HepG2 (cell line): ENCODE results near the gene TMEM139. TPM values are rescaled to one million over a fixed set of nuclear protein-coding genes. Genes with fewer than 3 reads are reported as not detected.

Experiments
- KLF9 ChIP-seq: IDR thresholded peaks from 2 replicates; pipeline ENCODE4 v1.6.1; 2016; ENCODE audit warnings: low read depth
- SIX1 ChIP-seq: sonication (generic); formaldehyde crosslinking; IDR thresholded peaks from 2 replicates; pipeline ENCODE4 v1.4.0; 2020; ENCODE audit warnings: missing genetic modification reagents, borderline replicate concordance
- ZNF232 ChIP-seq: sonication (generic); formaldehyde crosslinking; IDR thresholded peaks from 2 replicates; pipeline ENCODE4 v1.4.0; 2020; ENCODE audit warnings: missing genetic modification reagents, borderline replicate concordance
- ZNF703 ChIP-seq: sonication (generic); formaldehyde crosslinking; IDR thresholded peaks from 2 replicates; pipeline ENCODE4 v1.5.1; 2020; ENCODE audit warnings: missing genetic modification reagents, mild to moderate bottlenecking, moderate library complexity, borderline replicate concordance
- ZNF713 ChIP-seq: sonication (generic); formaldehyde crosslinking; IDR thresholded peaks from 2 replicates; pipeline ENCODE4 v1.4.0; 2020; ENCODE audit warnings: mild to moderate bottlenecking, missing genetic modification reagents
- polyA plus RNA-seq, 8 experiments: library from polyadenylated mRNA; depleted of rRNA in 3 of 8; stranded (reverse) in 7 of 8; unstranded in 1 of 8; fragments of >200 nt; fragmentation: Illumina TruSeq in 4 of 8; extraction: Trizol in 4 of 8; gene quantifications; 2 replicates each; pipeline versions ENCODE4 v1.2.1 to v1.2.3, GENCODE V29; 2011 to 2016; ENCODE audit warnings: low read depth in 4 of 8, missing spikeins in 1 of 8, mixed read lengths in 1 of 8; ENCODE audit not compliant: insufficient read depth in 1 of 8
- total RNA-seq, 5 experiments: library from RNA; depleted of rRNA; stranded (reverse); fragments of >200 nt; fragmentation: Illumina TruSeq; extraction: Trizol; gene quantifications; 2 replicates each; pipeline ENCODE4 v1.2.3, GENCODE V29; 2016; ENCODE audit warnings: low read depth in 1 of 5
- TF ChIP-seq, protein P1 (sequence below): sonication (generic); formaldehyde crosslinking; IDR thresholded peaks from 2 replicates; pipeline ENCODE4 v1.8.1; 2023; ENCODE audit warnings: missing genetic modification reagents, inconsistent platforms, borderline replicate concordance
- TF ChIP-seq, protein P2 (sequence below): sonication (generic); formaldehyde crosslinking; IDR thresholded peaks from 2 replicates; pipeline ENCODE4 v1.5.0; 2020; ENCODE audit warnings: mild to moderate bottlenecking, missing genetic modification reagents, borderline replicate concordance
- TF ChIP-seq, protein P3 (sequence below): IDR thresholded peaks from 2 replicates; pipeline ENCODE4 v1.6.1; 2016; ENCODE audit warnings: mild to moderate bottlenecking
- TF ChIP-seq, protein P4 (sequence below): sonication (generic); formaldehyde crosslinking; IDR thresholded peaks from 2 replicates; pipeline ENCODE4 v1.4.0; 2020; ENCODE audit warnings: missing genetic modification reagents

Gene TMEM139
- total and polyA plus RNA-seq, 2 of the 13 experiments (the other 11 are each of a cell fraction or from before 2014, with no cell fraction given), result 7.9 to 14.0 TPM

DNA sequence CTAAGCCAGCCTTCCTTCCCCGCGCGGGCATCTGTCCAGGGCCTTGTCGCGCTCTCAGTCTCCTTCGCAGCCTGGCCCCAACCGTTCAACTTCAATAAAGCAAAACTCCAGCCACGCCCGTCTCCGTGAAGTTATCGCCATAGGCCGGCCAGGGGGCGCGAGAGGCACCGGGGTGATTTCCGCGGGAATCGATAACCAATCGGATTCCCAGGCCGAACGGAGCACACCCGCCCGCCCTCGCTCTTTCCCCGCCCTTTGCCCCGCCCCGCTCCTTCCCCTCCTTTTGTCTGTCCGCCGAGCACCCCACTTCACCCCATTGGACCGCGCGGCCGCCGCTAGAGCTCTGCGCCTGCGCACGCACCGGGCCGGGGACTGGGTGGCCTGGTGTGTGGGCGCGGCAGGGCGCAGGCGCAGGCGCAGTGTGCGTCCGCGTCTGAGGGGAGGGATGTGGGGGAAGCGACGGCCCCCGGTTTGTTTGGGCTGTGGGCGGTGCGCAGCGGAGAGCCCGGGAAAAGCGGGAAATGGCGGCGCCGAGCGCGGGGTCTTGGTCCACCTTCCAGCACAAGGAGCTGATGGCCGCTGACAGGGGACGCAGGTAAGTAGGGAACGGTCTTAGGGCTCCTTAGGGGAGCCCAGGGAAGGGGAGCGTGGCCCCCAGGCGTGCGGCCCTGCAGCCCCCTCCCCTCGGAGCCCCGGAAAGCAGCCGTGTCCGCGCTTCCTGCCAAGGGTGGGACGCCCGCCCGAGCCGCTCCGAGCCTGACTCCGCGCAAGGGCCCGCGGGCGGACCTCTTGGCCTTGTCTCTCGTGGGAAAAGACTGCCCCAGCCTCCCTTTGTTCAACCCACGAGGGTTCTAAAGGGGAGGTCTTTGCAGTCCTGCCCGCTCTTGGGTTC is 3.4 kb downstream of the TMEM139 start, which contains the start of gene CASP2 (continued):
- TF ChIP-seq, protein P1, sequence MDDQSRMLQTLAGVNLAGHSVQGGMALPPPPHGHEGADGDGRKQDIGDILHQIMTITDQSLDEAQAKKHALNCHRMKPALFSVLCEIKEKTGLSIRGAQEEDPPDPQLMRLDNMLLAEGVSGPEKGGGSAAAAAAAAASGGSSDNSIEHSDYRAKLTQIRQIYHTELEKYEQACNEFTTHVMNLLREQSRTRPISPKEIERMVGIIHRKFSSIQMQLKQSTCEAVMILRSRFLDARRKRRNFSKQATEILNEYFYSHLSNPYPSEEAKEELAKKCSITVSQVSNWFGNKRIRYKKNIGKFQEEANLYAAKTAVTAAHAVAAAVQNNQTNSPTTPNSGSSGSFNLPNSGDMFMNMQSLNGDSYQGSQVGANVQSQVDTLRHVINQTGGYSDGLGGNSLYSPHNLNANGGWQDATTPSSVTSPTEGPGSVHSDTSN, result no peak
- no peak for TF ChIP-seq ZNF703 (CRISPR knock-in tag)
- no peak; the same call in 1 of the 2 replicates for TF ChIP-seq ZNF232
- TF ChIP-seq, protein P2, sequence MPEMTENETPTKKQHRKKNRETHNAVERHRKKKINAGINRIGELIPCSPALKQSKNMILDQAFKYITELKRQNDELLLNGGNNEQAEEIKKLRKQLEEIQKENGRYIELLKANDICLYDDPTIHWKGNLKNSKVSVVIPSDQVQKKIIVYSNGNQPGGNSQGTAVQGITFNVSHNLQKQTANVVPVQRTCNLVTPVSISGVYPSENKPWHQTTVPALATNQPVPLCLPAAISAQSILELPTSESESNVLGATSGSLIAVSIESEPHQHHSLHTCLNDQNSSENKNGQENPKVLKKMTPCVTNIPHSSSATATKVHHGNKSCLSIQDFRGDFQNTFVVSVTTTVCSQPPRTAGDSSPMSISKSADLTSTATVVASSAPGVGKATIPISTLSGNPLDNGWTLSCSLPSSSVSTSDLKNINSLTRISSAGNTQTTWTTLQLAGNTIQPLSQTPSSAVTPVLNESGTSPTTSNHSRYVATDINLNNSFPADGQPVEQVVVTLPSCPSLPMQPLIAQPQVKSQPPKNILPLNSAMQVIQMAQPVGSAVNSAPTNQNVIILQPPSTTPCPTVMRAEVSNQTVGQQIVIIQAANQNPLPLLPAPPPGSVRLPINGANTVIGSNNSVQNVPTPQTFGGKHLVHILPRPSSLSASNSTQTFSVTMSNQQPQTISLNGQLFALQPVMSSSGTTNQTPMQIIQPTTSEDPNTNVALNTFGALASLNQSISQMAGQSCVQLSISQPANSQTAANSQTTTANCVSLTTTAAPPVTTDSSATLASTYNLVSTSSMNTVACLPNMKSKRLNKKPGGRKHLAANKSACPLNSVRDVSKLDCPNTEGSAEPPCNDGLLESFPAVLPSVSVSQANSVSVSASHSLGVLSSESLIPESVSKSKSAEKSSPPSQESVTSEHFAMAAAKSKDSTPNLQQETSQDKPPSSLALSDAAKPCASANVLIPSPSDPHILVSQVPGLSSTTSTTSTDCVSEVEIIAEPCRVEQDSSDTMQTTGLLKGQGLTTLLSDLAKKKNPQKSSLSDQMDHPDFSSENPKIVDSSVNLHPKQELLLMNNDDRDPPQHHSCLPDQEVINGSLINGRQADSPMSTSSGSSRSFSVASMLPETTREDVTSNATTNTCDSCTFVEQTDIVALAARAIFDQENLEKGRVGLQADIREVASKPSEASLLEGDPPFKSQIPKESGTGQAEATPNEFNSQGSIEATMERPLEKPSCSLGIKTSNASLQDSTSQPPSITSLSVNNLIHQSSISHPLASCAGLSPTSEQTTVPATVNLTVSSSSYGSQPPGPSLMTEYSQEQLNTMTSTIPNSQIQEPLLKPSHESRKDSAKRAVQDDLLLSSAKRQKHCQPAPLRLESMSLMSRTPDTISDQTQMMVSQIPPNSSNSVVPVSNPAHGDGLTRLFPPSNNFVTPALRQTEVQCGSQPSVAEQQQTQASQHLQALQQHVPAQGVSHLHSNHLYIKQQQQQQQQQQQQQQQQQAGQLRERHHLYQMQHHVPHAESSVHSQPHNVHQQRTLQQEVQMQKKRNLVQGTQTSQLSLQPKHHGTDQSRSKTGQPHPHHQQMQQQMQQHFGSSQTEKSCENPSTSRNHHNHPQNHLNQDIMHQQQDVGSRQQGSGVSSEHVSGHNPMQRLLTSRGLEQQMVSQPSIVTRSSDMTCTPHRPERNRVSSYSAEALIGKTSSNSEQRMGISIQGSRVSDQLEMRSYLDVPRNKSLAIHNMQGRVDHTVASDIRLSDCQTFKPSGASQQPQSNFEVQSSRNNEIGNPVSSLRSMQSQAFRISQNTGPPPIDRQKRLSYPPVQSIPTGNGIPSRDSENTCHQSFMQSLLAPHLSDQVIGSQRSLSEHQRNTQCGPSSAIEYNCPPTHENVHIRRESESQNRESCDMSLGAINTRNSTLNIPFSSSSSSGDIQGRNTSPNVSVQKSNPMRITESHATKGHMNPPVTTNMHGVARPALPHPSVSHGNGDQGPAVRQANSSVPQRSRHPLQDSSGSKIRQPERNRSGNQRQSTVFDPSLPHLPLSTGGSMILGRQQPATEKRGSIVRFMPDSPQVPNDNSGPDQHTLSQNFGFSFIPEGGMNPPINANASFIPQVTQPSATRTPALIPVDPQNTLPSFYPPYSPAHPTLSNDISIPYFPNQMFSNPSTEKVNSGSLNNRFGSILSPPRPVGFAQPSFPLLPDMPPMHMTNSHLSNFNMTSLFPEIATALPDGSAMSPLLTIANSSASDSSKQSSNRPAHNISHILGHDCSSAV (CRISPR knock-in tag), result no peak
- TF ChIP-seq, protein P3, sequence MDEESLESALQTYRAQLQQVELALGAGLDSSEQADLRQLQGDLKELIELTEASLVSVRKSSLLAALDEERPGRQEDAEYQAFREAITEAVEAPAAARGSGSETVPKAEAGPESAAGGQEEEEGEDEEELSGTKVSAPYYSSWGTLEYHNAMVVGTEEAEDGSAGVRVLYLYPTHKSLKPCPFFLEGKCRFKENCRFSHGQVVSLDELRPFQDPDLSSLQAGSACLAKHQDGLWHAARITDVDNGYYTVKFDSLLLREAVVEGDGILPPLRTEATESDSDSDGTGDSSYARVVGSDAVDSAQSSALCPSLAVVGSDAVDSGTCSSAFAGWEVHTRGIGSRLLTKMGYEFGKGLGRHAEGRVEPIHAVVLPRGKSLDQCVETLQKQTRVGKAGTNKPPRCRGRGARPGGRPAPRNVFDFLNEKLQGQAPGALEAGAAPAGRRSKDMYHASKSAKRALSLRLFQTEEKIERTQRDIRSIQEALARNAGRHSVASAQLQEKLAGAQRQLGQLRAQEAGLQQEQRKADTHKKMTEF (CRISPR knock-in tag), result peak; percentile 62; the same call in 1 of the 2 replicates
- TF ChIP-seq ZNF713, result no peak
- TF ChIP-seq, protein P4, sequence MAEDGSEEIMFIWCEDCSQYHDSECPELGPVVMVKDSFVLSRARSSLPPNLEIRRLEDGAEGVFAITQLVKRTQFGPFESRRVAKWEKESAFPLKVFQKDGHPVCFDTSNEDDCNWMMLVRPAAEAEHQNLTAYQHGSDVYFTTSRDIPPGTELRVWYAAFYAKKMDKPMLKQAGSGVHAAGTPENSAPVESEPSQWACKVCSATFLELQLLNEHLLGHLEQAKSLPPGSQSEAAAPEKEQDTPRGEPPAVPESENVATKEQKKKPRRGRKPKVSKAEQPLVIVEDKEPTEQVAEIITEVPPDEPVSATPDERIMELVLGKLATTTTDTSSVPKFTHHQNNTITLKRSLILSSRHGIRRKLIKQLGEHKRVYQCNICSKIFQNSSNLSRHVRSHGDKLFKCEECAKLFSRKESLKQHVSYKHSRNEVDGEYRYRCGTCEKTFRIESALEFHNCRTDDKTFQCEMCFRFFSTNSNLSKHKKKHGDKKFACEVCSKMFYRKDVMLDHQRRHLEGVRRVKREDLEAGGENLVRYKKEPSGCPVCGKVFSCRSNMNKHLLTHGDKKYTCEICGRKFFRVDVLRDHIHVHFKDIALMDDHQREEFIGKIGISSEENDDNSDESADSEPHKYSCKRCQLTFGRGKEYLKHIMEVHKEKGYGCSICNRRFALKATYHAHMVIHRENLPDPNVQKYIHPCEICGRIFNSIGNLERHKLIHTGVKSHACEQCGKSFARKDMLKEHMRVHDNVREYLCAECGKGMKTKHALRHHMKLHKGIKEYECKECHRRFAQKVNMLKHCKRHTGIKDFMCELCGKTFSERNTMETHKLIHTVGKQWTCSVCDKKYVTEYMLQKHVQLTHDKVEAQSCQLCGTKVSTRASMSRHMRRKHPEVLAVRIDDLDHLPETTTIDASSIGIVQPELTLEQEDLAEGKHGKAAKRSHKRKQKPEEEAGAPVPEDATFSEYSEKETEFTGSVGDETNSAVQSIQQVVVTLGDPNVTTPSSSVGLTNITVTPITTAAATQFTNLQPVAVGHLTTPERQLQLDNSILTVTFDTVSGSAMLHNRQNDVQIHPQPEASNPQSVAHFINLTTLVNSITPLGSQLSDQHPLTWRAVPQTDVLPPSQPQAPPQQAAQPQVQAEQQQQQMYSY (CRISPR knock-in tag), result no peak
- no peak for TF ChIP-seq KLF9
- 0 out of 2 replicates have a peak, but pooled peaks have one; percentile 20 for TF ChIP-seq SIX1 (CRISPR knock-in tag)
